Fibroblast of skin of left quadriceps (primary cell): ENCODE results near the gene LGALS4.
"Not testable (repeated sequence)": the region's sequence is repeated elsewhere in the genome, so short reads cannot be mapped to it uniquely, and the experiment has no call there.

Experiments
- DNase-seq, 2 experiments: peaks; one replicate each; pipeline ENCODE4 v3.0.0-alpha.2; 2013; ENCODE audit warnings: low read depth in 2 of 2

Gene LGALS4

GRCh38 chr19:38796154-38796553, 16.6 kb downstream of the LGALS4 start:
- DNase-seq: no peak

GRCh38 chr19:38795549-38795948, 17.2 kb downstream of the LGALS4 start:
- DNase-seq: no peak

- DNase-seq: no peak
Measured at GRCh38 chr19:38793671-38794070, 19.1 kb downstream of the LGALS4 start.

- DNase-seq: peak in 1 of 2 experiments; percentile 5
Measured at GRCh38 chr19:38793177-38793576, 19.6 kb downstream of the LGALS4 start.

- no peak for DNase-seq
Measured at GRCh38 chr19:38792250-38793111, 20.3 kb downstream of the LGALS4 start.

GRCh38 chr19:38791451-38792064, 21.2 kb downstream of the LGALS4 start:
- not testable (repeated sequence) for DNase-seq

- DNase-seq: not testable (repeated sequence)
Measured at GRCh38 chr19:38790507-38791403, 22.0 kb downstream of the LGALS4 start.

GRCh38 chr19:38788478-38789243, 24.1 kb downstream of the LGALS4 start, which contains the start of gene LGALS7B:
Gene LGALS7B (plus strand): TSS chr19:38789200. CDS start chr19:38789227, 27 bp downstream.
- no peak for DNase-seq

- DNase-seq: no peak
Measured at GRCh38 chr19:38786572-38787265, 26.0 kb downstream of the LGALS4 start.

GRCh38 chr19:38786061-38786460, 26.7 kb downstream of the LGALS4 start:
- not testable (repeated sequence) for DNase-seq

- no peak for DNase-seq
Measured at GRCh38 chr19:38785187-38785699, 27.5 kb downstream of the LGALS4 start.

- DNase-seq: no peak
Measured at GRCh38 chr19:38784224-38784623, 28.5 kb downstream of the LGALS4 start.

GRCh38 chr19:38782212-38782611, 30.5 kb downstream of the LGALS4 start:
- DNase-seq: not testable (repeated sequence)

GRCh38 chr19:38781058-38781457, 31.7 kb downstream of the LGALS4 start:
- no peak for DNase-seq

- DNase-seq: no peak
Measured at GRCh38 chr19:38780443-38780842, 32.3 kb downstream of the LGALS4 start.

- DNase-seq: no peak
Measured at GRCh38 chr19:38778733-38779132, 34.0 kb downstream of the LGALS4 start.

- no peak for DNase-seq
Measured at GRCh38 chr19:38774181-38774950, 38.4 kb downstream of the LGALS4 start.

GRCh38 chr19:38773469-38774177, 39.1 kb downstream of the LGALS4 start, which contains the start of gene LGALS7:
Gene LGALS7 (minus strand): TSS chr19:38773517. CDS start chr19:38773492, 25 bp downstream.
- DNase-seq: no peak

- not testable (repeated sequence) for DNase-seq
Measured at GRCh38 chr19:38771569-38771968, 41.2 kb downstream of the LGALS4 start.
